ENCODE data around the gene TPMT.

- TF ChIP-seq POLR2A (IDR thresholded peaks at IDR 0.05) (no peak), POLR2AphosphoS5 (IDR thresholded peaks at IDR 0.05) (no peak)
- TF ChIP-seq, protein P1, sequence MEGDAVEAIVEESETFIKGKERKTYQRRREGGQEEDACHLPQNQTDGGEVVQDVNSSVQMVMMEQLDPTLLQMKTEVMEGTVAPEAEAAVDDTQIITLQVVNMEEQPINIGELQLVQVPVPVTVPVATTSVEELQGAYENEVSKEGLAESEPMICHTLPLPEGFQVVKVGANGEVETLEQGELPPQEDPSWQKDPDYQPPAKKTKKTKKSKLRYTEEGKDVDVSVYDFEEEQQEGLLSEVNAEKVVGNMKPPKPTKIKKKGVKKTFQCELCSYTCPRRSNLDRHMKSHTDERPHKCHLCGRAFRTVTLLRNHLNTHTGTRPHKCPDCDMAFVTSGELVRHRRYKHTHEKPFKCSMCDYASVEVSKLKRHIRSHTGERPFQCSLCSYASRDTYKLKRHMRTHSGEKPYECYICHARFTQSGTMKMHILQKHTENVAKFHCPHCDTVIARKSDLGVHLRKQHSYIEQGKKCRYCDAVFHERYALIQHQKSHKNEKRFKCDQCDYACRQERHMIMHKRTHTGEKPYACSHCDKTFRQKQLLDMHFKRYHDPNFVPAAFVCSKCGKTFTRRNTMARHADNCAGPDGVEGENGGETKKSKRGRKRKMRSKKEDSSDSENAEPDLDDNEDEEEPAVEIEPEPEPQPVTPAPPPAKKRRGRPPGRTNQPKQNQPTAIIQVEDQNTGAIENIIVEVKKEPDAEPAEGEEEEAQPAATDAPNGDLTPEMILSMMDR (IDR thresholded peaks at IDR 0.05), result no peak
Observed at GRCh38 chr6:18126121-18126520, 28.8 kb downstream of the TPMT start.

All from prostate gland (tissue), 2 donors.